Vein endothelial cell (primary cell): ENCODE data around the gene DYSF. TPM values are rescaled to one million over a fixed set of nuclear protein-coding genes. Genes with fewer than 3 reads are reported as not detected.

Source experiments
- total RNA-seq: library from RNA; depleted of rRNA; stranded (reverse); fragments of >200 nt; gene quantifications from 2 replicates; pipeline ENCODE4 v1.2.3, GENCODE V29; 2012

Gene DYSF
- 148 and 182 TPM in 2 replicates for total RNA-seq

GRCh38 chr2:71453404-71454220 lies at the start of gene DYSF:
Gene DYSF, plus strand, starts transcription at chr2:71453561.

Other genes with a start within 250 kb of the DYSF start
- 0.19 and 0.33 TPM in 2 replicates for gene PAIP2B, start 226.5 kb upstream of the DYSF start, total RNA-seq
- gene ZNF638, start 121.8 kb upstream of the DYSF start, total RNA-seq, result 113 and 129 TPM in 2 replicates